ENCODE measurements around the gene ZNF511.

ZNF511 gene

GRCh38 chr10:133350950-133351329, 42.2 kb downstream of the ZNF511 start:
- TF ChIP-seq USF1 (IDR thresholded peaks at IDR 0.05): no peak; the same call in 1 of the 2 replicates
- TF ChIP-seq RAD21 (IDR thresholded peaks at IDR 0.05; ENCODE audit: low read depth): no peak
- no peak for TF ChIP-seq MAX (IDR thresholded peaks at IDR 0.05)
- no peak for TF ChIP-seq EGR1 (IDR thresholded peaks at IDR 0.05)
- no peak for TF ChIP-seq ZBTB7A (IDR thresholded peaks at IDR 0.05; ENCODE audit: low read depth)
- TF ChIP-seq TCF12 (IDR thresholded peaks at IDR 0.05; ENCODE audit: low read depth): no peak
- no peak for TF ChIP-seq TEAD4 (IDR thresholded peaks at IDR 0.05)
- no peak for TF ChIP-seq NFIC (IDR thresholded peaks at IDR 0.05)
- TF ChIP-seq TAF1 (IDR thresholded peaks at IDR 0.05; ENCODE audit: low read depth): no peak
- no peak for TF ChIP-seq CREB1 (IDR thresholded peaks at IDR 0.05; ENCODE audit: low read depth)
- no peak for TF ChIP-seq EP300 (IDR thresholded peaks at IDR 0.05; ENCODE audit: borderline replicate concordance)
- no peak for TF ChIP-seq CEBPB (IDR thresholded peaks at IDR 0.05)

DNA sequence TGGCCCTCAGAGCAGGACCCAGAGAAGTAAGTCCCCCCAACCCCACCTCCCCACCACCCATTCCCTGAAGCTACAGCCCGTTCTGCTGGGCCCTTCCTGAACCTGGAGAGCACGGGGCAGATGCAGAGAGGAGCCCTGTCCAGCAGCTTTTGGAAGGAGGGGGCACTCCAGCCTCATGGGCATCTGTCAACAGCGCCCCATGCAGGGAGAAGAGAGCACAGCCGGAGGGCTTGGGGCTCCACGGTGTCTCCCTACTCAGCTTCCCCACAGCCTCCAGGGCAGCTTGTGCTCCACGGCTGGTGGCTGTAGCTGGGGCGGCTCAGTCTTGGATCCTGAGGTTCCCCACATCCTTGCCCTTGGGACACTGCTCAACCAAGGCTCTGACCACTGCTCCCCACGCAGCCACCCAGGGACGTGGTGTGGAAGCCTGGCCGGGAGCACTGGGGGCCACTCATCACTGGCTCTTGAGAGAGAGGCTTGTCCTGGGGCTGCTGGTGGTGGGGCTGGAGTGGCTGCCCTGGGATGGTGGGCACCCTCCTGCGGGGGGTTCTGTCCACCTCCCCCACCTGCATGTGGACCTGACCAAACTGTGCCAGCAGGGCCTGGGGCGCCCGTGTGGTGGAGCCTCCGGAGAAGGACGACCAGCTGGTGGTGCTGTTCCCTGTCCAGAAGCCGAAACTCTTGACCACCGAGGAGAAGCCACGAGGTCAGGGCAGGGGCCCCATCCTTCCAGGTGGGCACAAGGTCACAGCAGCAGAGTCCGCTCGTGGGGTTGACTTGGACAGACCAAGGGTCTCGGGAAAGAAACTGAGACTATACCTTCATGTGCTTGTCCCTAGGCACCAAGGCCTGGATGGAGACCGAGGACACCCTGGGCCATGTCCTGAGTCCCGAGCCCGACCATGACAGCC, 42.9 kb downstream of the ZNF511 start:
- TF ChIP-seq RAD21 (IDR thresholded peaks at IDR 0.05; ENCODE audit: low read depth): peak; percentile 17; the same call in 1 of the 2 replicates
- no peak for TF ChIP-seq USF1 (IDR thresholded peaks at IDR 0.05)
- TF ChIP-seq, protein P1, sequence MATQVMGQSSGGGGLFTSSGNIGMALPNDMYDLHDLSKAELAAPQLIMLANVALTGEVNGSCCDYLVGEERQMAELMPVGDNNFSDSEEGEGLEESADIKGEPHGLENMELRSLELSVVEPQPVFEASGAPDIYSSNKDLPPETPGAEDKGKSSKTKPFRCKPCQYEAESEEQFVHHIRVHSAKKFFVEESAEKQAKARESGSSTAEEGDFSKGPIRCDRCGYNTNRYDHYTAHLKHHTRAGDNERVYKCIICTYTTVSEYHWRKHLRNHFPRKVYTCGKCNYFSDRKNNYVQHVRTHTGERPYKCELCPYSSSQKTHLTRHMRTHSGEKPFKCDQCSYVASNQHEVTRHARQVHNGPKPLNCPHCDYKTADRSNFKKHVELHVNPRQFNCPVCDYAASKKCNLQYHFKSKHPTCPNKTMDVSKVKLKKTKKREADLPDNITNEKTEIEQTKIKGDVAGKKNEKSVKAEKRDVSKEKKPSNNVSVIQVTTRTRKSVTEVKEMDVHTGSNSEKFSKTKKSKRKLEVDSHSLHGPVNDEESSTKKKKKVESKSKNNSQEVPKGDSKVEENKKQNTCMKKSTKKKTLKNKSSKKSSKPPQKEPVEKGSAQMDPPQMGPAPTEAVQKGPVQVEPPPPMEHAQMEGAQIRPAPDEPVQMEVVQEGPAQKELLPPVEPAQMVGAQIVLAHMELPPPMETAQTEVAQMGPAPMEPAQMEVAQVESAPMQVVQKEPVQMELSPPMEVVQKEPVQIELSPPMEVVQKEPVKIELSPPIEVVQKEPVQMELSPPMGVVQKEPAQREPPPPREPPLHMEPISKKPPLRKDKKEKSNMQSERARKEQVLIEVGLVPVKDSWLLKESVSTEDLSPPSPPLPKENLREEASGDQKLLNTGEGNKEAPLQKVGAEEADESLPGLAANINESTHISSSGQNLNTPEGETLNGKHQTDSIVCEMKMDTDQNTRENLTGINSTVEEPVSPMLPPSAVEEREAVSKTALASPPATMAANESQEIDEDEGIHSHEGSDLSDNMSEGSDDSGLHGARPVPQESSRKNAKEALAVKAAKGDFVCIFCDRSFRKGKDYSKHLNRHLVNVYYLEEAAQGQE (IDR thresholded peaks at IDR 0.05; ENCODE audit: low read depth): 0 out of 2 replicates have a peak, but pooled peaks have one; percentile 27

DNA sequence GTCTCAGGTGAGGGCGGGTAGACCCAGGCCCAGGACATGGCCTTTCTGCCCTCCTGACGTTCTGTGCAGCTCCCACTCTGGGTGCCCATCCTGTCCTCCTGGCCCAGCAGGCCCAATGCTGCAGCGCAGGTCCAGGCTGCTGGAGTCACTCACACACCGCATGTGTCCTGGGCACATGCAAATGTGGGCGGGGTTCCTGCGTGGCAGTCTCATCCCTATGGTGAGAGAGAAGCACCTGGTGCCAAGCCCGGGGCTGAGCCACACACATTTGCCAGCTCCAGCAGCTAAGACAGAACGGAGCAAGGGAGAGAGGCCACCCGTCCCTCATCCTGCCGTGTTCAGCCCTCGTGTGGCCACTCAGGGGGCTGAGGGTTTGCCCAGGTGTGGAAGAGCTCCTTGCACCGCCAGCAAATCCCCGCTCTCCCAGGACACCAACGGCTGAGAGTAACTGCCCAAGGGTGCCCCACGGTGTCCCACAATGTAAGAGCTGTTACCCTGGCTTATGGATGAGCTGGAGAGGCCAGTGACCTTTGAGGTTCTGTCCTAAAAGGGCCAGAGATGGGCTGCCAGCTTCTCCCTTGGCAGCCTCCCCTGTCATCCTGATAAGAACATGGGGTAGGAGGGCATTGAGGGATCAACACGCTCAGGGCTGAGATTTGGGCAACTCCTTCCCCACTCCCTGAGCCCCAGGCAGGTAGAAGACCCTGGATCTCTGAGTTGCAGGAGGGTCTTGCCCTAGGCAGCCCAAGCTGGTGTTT, 44.7 kb downstream of the ZNF511 start:
- no peak for TF ChIP-seq CREB1 (IDR thresholded peaks at IDR 0.05; ENCODE audit: low read depth)
- no peak for TF ChIP-seq TEAD4 (IDR thresholded peaks at IDR 0.05)
- no peak for TF ChIP-seq MAX (IDR thresholded peaks at IDR 0.05)
- TF ChIP-seq NFIC (IDR thresholded peaks at IDR 0.05): no peak
- TF ChIP-seq, protein P1 (IDR thresholded peaks at IDR 0.05; ENCODE audit: low read depth): no peak
- TF ChIP-seq ZBTB7A (IDR thresholded peaks at IDR 0.05; ENCODE audit: low read depth): no peak
- TF ChIP-seq FOXM1 (IDR thresholded peaks at IDR 0.05; ENCODE audit: borderline replicate concordance, low read depth): no peak
- TF ChIP-seq TCF12 (IDR thresholded peaks at IDR 0.05; ENCODE audit: low read depth): no peak
- no peak for TF ChIP-seq YY1 (IDR thresholded peaks at IDR 0.05; ENCODE audit: low read depth)
- TF ChIP-seq RAD21 (IDR thresholded peaks at IDR 0.05; ENCODE audit: low read depth): no peak
- TF ChIP-seq EGR1 (IDR thresholded peaks at IDR 0.05): no peak
- no peak for TF ChIP-seq EP300 (IDR thresholded peaks at IDR 0.05; ENCODE audit: borderline replicate concordance)
- no peak for TF ChIP-seq USF1 (IDR thresholded peaks at IDR 0.05)
- no peak for TF ChIP-seq TAF1 (IDR thresholded peaks at IDR 0.05; ENCODE audit: low read depth)
- TF ChIP-seq CEBPB (IDR thresholded peaks at IDR 0.05): no peak

GRCh38 chr10:133353988-133354605, 45.4 kb downstream of the ZNF511 start:
- TF ChIP-seq CEBPB (IDR thresholded peaks at IDR 0.05): no peak
- no peak for TF ChIP-seq RAD21 (IDR thresholded peaks at IDR 0.05; ENCODE audit: low read depth)
- TF ChIP-seq ZBTB7A (IDR thresholded peaks at IDR 0.05; ENCODE audit: low read depth): no peak
- no peak for TF ChIP-seq YY1 (IDR thresholded peaks at IDR 0.05; ENCODE audit: low read depth)
- TF ChIP-seq TAF1 (IDR thresholded peaks at IDR 0.05; ENCODE audit: low read depth): no peak
- no peak for TF ChIP-seq FOXM1 (IDR thresholded peaks at IDR 0.05; ENCODE audit: borderline replicate concordance, low read depth)
- no peak for TF ChIP-seq TEAD4 (IDR thresholded peaks at IDR 0.05)
- TF ChIP-seq, protein P1 (IDR thresholded peaks at IDR 0.05; ENCODE audit: low read depth): no peak
- no peak for TF ChIP-seq USF1 (IDR thresholded peaks at IDR 0.05)
- no peak for TF ChIP-seq TCF12 (IDR thresholded peaks at IDR 0.05; ENCODE audit: low read depth)
- TF ChIP-seq EGR1 (IDR thresholded peaks at IDR 0.05): no peak
